BJ (cell line): ENCODE measurements around the gene EHBP1. TPM values are rescaled to one million over a fixed set of nuclear protein-coding genes. Genes with fewer than 3 reads are reported as not detected.

Experiments used
- CTCF ChIA-PET: fragments of 350-600 bp; formaldehyde crosslinking; extraction: SDS; loops from one replicate; lab custom pipeline; 2021; ENCODE audit warnings: antibody characterized with exemption, inconsistent platforms; lab: Yijun Ruan, JAX
- POLR2A ChIA-PET: fragments of 300-600 bp; sonication (Branson Sonifier 250); formaldehyde crosslinking; extraction: SDS; loops from one replicate; lab custom pipeline; 2021; ENCODE audit warnings: antibody characterized with exemption; lab: Charles Lee
- DNase-seq: peaks from one replicate; pipeline ENCODE4 v3.0.0-alpha.2; 2011; ENCODE audit warnings: low read depth
- H3K27me3 ChIP-seq: 2 replicates; pipeline ENCODE4 v1.6.0; 2011; ENCODE audit warnings: low read length; ENCODE audit not compliant: control insufficient read depth, insufficient read depth
- H3K36me3 ChIP-seq: 2 replicates; pipeline ENCODE4 v1.5.1; 2011; ENCODE audit warnings: low read length; ENCODE audit not compliant: control insufficient read depth, insufficient read depth
- H3K4me3 ChIP-seq: 2 replicates; pipeline ENCODE4 v1.5.1; 2011; ENCODE audit warnings: low read depth, mild to moderate bottlenecking, control low read depth, low read length
- polyA plus RNA-seq: library from polyadenylated mRNA; depleted of rRNA; stranded (reverse); fragments of >200 nt; gene quantifications from 2 replicates; pipeline ENCODE4 v1.2.3, GENCODE V29; 2011
- TF ChIP-seq, protein P1 (sequence below): IDR thresholded peaks from 2 replicates; pipeline ENCODE4 v1.5.1; 2011; ENCODE audit warnings: low read depth, mild to moderate bottlenecking, control low read depth, inconsistent platforms, low read length, moderate library complexity; ENCODE audit not compliant: insufficient read depth

Gene EHBP1
- polyA plus RNA-seq, 1 experiment: 43.8 TPM

DNA sequence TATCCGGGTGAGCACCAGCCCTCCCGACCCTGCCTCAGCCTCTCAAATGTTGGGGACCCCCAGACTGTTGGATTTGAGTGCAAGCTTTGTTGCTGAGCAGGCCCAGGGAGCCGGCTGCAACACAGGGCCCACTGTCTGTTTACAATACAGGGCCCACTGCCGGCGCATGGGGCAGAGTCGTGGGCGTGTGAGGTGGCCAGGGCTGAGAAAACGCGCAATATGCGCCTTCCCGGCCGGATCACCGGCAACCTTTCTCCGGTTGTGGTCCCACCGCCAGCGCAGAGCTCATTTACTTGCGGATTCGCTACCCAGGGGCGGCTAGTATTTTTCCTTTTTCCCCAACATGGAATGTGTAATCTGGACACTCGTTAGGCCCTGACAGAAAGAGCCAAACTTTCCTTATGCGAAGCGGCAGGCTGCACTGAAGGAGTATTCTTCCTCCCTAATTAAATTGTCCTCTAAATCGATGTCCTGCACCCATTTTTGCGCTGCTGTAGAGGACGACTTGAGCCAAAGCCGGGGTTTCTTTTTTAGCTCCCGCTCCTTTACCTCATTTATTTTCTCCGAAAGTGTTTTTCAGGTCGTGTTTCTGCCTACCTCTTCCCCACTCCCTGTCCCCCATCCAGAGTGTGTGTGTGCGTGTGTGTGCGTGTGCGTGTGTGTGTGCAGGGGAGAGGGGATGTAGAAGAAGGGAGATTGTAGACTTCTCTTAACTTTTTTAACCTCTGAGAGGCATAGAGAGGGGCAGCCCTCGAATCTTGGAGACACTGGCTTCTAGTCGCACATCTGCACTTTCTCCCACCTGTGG lies 347.8 kb downstream of the EHBP1 start:
- CTCF ChIA-PET: interaction anchor here (0.6 to 1.2 kb wide), 2 partner anchors 8 to 92 kb away, joined by 3 read pairs; no protein-coding TSS in a partner anchor
- no peak for DNase-seq
- TF ChIP-seq, protein P1, sequence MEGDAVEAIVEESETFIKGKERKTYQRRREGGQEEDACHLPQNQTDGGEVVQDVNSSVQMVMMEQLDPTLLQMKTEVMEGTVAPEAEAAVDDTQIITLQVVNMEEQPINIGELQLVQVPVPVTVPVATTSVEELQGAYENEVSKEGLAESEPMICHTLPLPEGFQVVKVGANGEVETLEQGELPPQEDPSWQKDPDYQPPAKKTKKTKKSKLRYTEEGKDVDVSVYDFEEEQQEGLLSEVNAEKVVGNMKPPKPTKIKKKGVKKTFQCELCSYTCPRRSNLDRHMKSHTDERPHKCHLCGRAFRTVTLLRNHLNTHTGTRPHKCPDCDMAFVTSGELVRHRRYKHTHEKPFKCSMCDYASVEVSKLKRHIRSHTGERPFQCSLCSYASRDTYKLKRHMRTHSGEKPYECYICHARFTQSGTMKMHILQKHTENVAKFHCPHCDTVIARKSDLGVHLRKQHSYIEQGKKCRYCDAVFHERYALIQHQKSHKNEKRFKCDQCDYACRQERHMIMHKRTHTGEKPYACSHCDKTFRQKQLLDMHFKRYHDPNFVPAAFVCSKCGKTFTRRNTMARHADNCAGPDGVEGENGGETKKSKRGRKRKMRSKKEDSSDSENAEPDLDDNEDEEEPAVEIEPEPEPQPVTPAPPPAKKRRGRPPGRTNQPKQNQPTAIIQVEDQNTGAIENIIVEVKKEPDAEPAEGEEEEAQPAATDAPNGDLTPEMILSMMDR: no peak
- no peak overlapping the region for H3K4me3 ChIP-seq
- peaks cover 42% of the 10 kb centered on the region for H3K27me3 ChIP-seq
- POLR2A ChIA-PET: interaction anchor here (0.5 kb wide), 1 partner anchor 163 kb away, joined by 10 read pairs; no protein-coding TSS in a partner anchor
- no peaks in the 10 kb centered on the region for H3K36me3 ChIP-seq

DNA sequence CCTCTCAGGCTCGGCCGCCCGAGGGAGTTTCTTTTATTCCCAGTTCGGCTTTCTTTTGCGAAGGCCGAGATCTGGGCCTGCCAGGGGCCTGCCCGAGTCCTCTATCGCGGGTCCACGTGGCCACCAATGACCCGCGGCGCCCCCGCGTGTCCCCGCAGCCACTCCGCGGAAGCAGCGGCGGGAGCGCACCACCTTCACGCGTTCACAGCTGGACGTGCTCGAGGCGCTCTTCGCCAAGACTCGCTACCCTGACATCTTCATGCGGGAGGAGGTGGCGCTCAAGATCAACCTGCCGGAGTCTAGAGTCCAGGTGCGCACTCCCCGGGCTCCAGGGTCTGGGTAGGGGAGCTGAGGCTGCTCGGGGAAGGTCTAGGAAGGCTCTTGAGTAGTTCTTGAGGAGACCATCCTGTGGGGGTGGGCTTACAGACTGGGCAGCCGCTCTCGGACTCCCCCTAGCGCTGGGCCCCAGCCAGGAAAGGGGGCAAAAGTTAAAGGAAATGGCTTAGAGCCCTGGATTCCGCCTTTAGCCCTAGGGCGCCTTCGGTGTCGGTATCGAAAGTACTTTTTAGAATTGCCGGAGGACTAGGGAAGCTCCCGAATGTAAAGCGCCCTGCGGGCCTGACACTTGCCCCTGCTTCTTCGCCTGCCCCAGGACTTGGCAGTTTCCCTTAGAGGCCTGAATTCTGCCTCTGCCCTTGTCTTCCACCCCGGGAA lies 348.5 kb downstream of the EHBP1 start:
- no peak for DNase-seq
- TF ChIP-seq, protein P1: peak; percentile 28; the same call in 1 of the 2 replicates
- POLR2A ChIA-PET: no interaction called here
- no peaks in the 10 kb centered on the region for H3K36me3 ChIP-seq
- CTCF ChIA-PET: interaction anchor here (1.2 kb wide), 1 partner anchor 9 kb away, joined by 3 read pairs; no protein-coding TSS in a partner anchor
- H3K4me3 ChIP-seq: no peak overlapping the region
- peaks cover 46% of the 10 kb centered on the region for H3K27me3 ChIP-seq

DNA sequence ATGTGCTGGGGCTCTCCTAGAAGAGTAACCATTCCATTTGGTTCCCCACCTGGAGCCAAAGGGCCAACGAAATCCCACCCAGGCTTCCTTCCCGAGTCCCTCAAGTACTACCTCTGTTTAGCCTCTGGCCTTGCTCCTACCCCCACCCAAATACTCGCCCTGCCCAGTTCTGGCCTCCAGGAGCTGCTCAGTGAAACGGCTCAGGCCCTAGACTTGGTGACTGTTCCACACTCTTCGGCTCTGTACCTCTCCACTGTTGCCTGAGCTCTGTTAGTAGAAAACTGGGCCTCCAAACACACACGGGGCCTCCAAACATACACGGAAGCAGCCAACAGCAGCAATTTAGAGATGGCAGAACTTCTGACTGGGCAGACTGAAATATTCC lies 349.3 kb downstream of the EHBP1 start:
- no peak for DNase-seq
- TF ChIP-seq, protein P1: no peak
- peaks cover 52% of the 10 kb centered on the region for H3K27me3 ChIP-seq
- CTCF ChIA-PET: no interaction called here
- H3K36me3 ChIP-seq: no peaks in the 10 kb centered on the region
- POLR2A ChIA-PET: no interaction called here
- H3K4me3 ChIP-seq: no peak overlapping the region

- Histone ChIP-seq H3K27me3 (peaks cover 55% of the 10 kb centered on the region), H3K4me3 (no peak overlapping the region), H3K36me3 (no peaks in the 10 kb centered on the region)
- POLR2A ChIA-PET: no interaction called here
- TF ChIP-seq, protein P1: no peak
- DNase-seq: no peak
- CTCF ChIA-PET: no interaction called here
Observed at GRCh38 chr2:63055226-63056106, 350.0 kb downstream of the EHBP1 start.
